Activated naive CD4-positive, alpha-beta T cell treated with anti-CD3 and anti-CD28 coated beads for 36 hours (primary cell): Measurements from ENCODE around the gene ALK. TPM values are rescaled to one million over a fixed set of nuclear protein-coding genes. Genes with fewer than 3 reads are reported as not detected.
"Not testable (repeated sequence)": the region's sequence is repeated elsewhere in the genome, so short reads cannot be mapped to it uniquely, and the experiment has no call there.

Experiments
- CTCF ChIA-PET: fragments of 350-600 bp; sonication (Branson Sonifier 250); formaldehyde crosslinking; loops from one replicate; lab custom pipeline; 2021; ENCODE audit warnings: antibody characterized with exemption; lab: Charles Lee
- DNase-seq: peaks from one replicate; pipeline ENCODE4 v3.0.0-alpha.2; 2020
- H3K27ac Mint-ChIP-seq: one replicate; pipeline ENCODE4 v1.8.0; 2021; ENCODE audit warnings: mild to moderate bottlenecking, mixed read lengths
- H3K27me3 Mint-ChIP-seq: one replicate; pipeline ENCODE4 v1.8.0; 2021; ENCODE audit warnings: low read depth, mixed read lengths
- H3K36me3 Mint-ChIP-seq: one replicate; pipeline ENCODE4 v1.8.0; 2021; ENCODE audit warnings: low read depth, mixed read lengths
- H3K4me1 Mint-ChIP-seq: one replicate; pipeline ENCODE4 v1.8.0; 2021; ENCODE audit warnings: low read depth, mixed read lengths
- H3K4me3 Mint-ChIP-seq: one replicate; pipeline ENCODE4 v1.8.0; 2021; ENCODE audit warnings: mild to moderate bottlenecking, moderate library complexity, mixed read lengths
- H3K9me3 Mint-ChIP-seq: one replicate; pipeline ENCODE4 v1.8.0; 2021; ENCODE audit warnings: mixed read lengths
- intact Hi-C: fragments of 100-400 bp; cut with micrococcal nuclease; formaldehyde crosslinking; loops from one replicate; pipeline ENCODE4 v1.15.1; 2023
- total RNA-seq, 2 experiments: library from RNA; stranded (reverse); gene quantifications; one replicate each; pipeline ENCODE4 v1.2.3, GENCODE V29; 2021

ALK gene
- total RNA-seq, 2 experiments from 2014 or later = not detected

GRCh38 chr2:29829841-29830240, 91.5 kb downstream of the ALK start:
- Mint-ChIP-seq H3K9me3 (no peaks in the 10 kb centered on the region), H3K4me3 (no peak overlapping the region), H3K27ac (no peak overlapping the region), H3K27me3 (peaks cover 6% of the 10 kb centered on the region), H3K4me1 (no peaks in the 10 kb centered on the region), H3K36me3 (no peaks in the 10 kb centered on the region)
- CTCF ChIA-PET = no interaction called here
- intact Hi-C loops = no loop called here
- DNase-seq = no peak

GRCh38 chr2:29824145-29824544, 97.2 kb downstream of the ALK start:
- CTCF ChIA-PET, H3K4me3 Mint-ChIP-seq, DNase-seq, H3K9me3 Mint-ChIP-seq, H3K4me1 Mint-ChIP-seq, H3K36me3 Mint-ChIP-seq, H3K27me3 Mint-ChIP-seq, intact Hi-C loops, H3K27ac Mint-ChIP-seq: not testable (repeated sequence)

- no peak overlapping the region for H3K27ac Mint-ChIP-seq
- H3K4me1 Mint-ChIP-seq = no peaks in the 10 kb centered on the region
- no peak overlapping the region for H3K4me3 Mint-ChIP-seq
- intact Hi-C loops = no loop called here
- H3K36me3 Mint-ChIP-seq = no peaks in the 10 kb centered on the region
- DNase-seq = no peak
- H3K9me3 Mint-ChIP-seq = no peaks in the 10 kb centered on the region
- no peaks in the 10 kb centered on the region for H3K27me3 Mint-ChIP-seq
- CTCF ChIA-PET = no interaction called here
These were observed 99.8 kb downstream of the ALK start for GRCh38 chr2:29821591-29821990.

GRCh38 chr2:29819570-29819969, 101.8 kb downstream of the ALK start:
- H3K4me3 Mint-ChIP-seq = no peak overlapping the region
- no peak for DNase-seq
- intact Hi-C loops = no loop called here
- H3K4me1 Mint-ChIP-seq = no peaks in the 10 kb centered on the region
- H3K36me3 Mint-ChIP-seq = no peaks in the 10 kb centered on the region
- H3K9me3 Mint-ChIP-seq = no peaks in the 10 kb centered on the region
- CTCF ChIA-PET = interaction anchor here (1.2 kb wide), 1 partner anchor 22 kb away, joined by 3 read pairs; no protein-coding TSS in a partner anchor
- H3K27ac Mint-ChIP-seq = no peak overlapping the region
- H3K27me3 Mint-ChIP-seq = no peaks in the 10 kb centered on the region

GRCh38 chr2:29817801-29818680, 103.3 kb downstream of the ALK start:
- no peaks in the 10 kb centered on the region for H3K36me3 Mint-ChIP-seq

GRCh38 chr2:29817299-29817698, 104.1 kb downstream of the ALK start:
- peaks cover 3% of the 10 kb centered on the region for H3K27me3 Mint-ChIP-seq
- CTCF ChIA-PET = no interaction called here
- intact Hi-C loops = no loop called here

More at GRCh38 chr2:29817801-29818680, 103.3 kb downstream of the ALK start:
- Mint-ChIP-seq H3K9me3 (no peaks in the 10 kb centered on the region), H3K4me3 (no peak overlapping the region), H3K27me3 (no peaks in the 10 kb centered on the region), H3K4me1 (no peaks in the 10 kb centered on the region), H3K27ac (no peak overlapping the region)
- CTCF ChIA-PET = no interaction called here
- intact Hi-C loops = no loop called here
- DNase-seq = no peak

GRCh38 chr2:29816651-29817050, 104.7 kb downstream of the ALK start:
- Mint-ChIP-seq H3K9me3 (no peaks in the 10 kb centered on the region), H3K27me3 (peaks cover 5% of the 10 kb centered on the region), H3K4me1 (no peaks in the 10 kb centered on the region), H3K4me3 (no peak overlapping the region), H3K36me3 (no peaks in the 10 kb centered on the region), H3K27ac (no peak overlapping the region)
- DNase-seq = no peak
- CTCF ChIA-PET = no interaction called here
- intact Hi-C loops = no loop called here

More at GRCh38 chr2:29817299-29817698, 104.1 kb downstream of the ALK start:
- no peak overlapping the region for H3K4me3 Mint-ChIP-seq
- no peak overlapping the region for H3K27ac Mint-ChIP-seq
- H3K36me3 Mint-ChIP-seq = no peaks in the 10 kb centered on the region
- H3K4me1 Mint-ChIP-seq = no peaks in the 10 kb centered on the region
- DNase-seq = no peak
- H3K9me3 Mint-ChIP-seq = no peaks in the 10 kb centered on the region

- Mint-ChIP-seq H3K9me3 (no peaks in the 10 kb centered on the region), H3K36me3 (no peaks in the 10 kb centered on the region), H3K27me3 (peaks cover 10% of the 10 kb centered on the region), H3K27ac (no peak overlapping the region), H3K4me3 (no peak overlapping the region), H3K4me1 (no peaks in the 10 kb centered on the region)
- intact Hi-C loops = no loop called here
- CTCF ChIA-PET = no interaction called here
- DNase-seq = no peak
These were observed 110.0 kb downstream of the ALK start for GRCh38 chr2:29811378-29811777.

- no peak for DNase-seq
- CTCF ChIA-PET = no interaction called here
- H3K4me3 Mint-ChIP-seq = no peak overlapping the region
- no peaks in the 10 kb centered on the region for H3K9me3 Mint-ChIP-seq
- no peaks in the 10 kb centered on the region for H3K36me3 Mint-ChIP-seq
- intact Hi-C loops = no loop called here
- H3K27ac Mint-ChIP-seq = no peak overlapping the region
- H3K27me3 Mint-ChIP-seq = peaks cover 10% of the 10 kb centered on the region
- H3K4me1 Mint-ChIP-seq = no peaks in the 10 kb centered on the region
These were observed 110.4 kb downstream of the ALK start for GRCh38 chr2:29810956-29811355.

GRCh38 chr2:29808321-29808720, 113.1 kb downstream of the ALK start:
- CTCF ChIA-PET = interaction anchor here (0.6 to 0.9 kb wide), 2 partner anchors 47 to 294 kb away, joined by 3 to 5 read pairs; no protein-coding TSS in a partner anchor
- Mint-ChIP-seq H3K9me3 (peaks cover 2% of the 10 kb centered on the region), H3K4me3 (no peak overlapping the region), H3K4me1 (no peaks in the 10 kb centered on the region), H3K36me3 (no peaks in the 10 kb centered on the region), H3K27me3 (peaks cover 16% of the 10 kb centered on the region), H3K27ac (no peak overlapping the region)
- no peak for DNase-seq
- intact Hi-C loops = no loop called here

GRCh38 chr2:29807082-29807481, 114.3 kb downstream of the ALK start:
- Mint-ChIP-seq H3K4me1 (no peaks in the 10 kb centered on the region), H3K27ac (no peak overlapping the region), H3K9me3 (peaks cover 2% of the 10 kb centered on the region), H3K4me3 (no peak overlapping the region), H3K27me3 (peaks cover 14% of the 10 kb centered on the region), H3K36me3 (no peaks in the 10 kb centered on the region)
- CTCF ChIA-PET = no interaction called here
- DNase-seq = no peak
- intact Hi-C loops = no loop called here

GRCh38 chr2:29806461-29806860, 114.9 kb downstream of the ALK start:
- no peak for DNase-seq
- intact Hi-C loops = no loop called here
- CTCF ChIA-PET = no interaction called here
- no peaks in the 10 kb centered on the region for H3K4me1 Mint-ChIP-seq
- H3K36me3 Mint-ChIP-seq = no peaks in the 10 kb centered on the region
- H3K27me3 Mint-ChIP-seq = peaks cover 11% of the 10 kb centered on the region
- H3K4me3 Mint-ChIP-seq = no peak overlapping the region
- no peak overlapping the region for H3K27ac Mint-ChIP-seq
- H3K9me3 Mint-ChIP-seq = peaks cover 2% of the 10 kb centered on the region

GRCh38 chr2:29804671-29805070, 116.7 kb downstream of the ALK start:
- Mint-ChIP-seq H3K4me3 (no peak overlapping the region), H3K36me3 (no peaks in the 10 kb centered on the region), H3K9me3 (peaks cover 2% of the 10 kb centered on the region), H3K27ac (no peak overlapping the region), H3K27me3 (peaks cover 9% of the 10 kb centered on the region), H3K4me1 (no peaks in the 10 kb centered on the region)
- no peak for DNase-seq
- intact Hi-C loops = no loop called here
- CTCF ChIA-PET = no interaction called here
